NCI-H146 (cell line): ENCODE data around the gene NALCN.

Experiments used
- DNase-seq: peaks from one replicate; lab custom pipeline; 2025; lab: John Stamatoyannopoulos, UW

Gene NALCN

DNA sequence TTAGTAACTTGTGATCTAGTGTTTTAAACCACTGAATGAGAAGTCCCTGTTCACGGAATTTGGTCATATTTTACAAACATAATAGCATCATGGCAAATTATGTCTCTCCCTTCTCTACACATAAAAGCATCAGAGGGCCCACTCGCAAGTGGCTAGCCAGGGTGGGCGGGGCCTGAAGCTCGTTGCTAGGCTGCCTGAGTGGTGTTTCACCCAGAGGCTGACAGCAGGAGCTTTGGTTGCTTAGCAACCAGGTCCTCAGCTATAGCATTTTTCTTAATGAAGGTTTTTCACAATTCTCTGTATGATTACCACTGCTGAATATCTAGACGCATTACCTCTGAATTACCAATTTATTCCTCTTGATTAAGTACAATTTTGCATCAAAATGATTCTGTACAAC, 126.5 kb downstream of the NALCN start:
- DNase-seq: peak; percentile 87

DNA sequence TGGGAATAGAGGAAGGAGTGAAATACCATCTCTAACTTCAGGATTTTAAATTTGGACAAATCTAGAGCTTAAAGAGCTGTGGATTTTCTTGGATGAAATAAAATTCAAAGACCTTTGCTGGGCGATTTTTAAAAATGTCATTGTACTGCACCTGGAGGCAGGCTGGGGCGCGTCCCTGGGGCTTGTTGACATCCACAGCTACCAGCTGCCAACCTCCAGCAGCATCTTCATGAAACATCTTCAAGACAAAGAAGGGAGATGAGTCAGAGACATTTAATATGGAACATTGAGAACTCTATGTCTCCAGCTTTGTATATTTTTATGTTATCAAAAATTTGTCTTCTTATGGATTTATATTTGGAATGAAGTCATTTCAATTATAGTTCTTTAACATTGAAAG, 132.5 kb downstream of the NALCN start:
- DNase-seq: peak; percentile 79

DNA sequence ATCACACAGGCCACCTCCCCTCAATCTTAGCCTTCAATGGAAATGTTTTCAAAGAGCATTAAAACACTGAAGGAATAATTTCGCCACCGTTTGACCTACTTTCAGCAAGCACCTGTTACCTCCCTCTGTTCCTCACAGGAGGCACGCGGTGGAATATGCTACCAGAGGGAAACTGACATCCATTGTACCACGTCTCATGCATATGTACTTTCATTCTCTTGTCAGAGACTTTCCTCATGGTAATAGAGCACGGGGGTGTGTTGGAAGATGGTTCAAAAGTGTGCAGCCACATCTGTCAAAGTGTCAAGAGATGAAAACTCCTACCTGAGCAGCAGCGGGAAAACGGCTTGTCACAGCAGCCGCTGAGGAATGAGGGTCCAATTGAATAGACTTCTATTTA, 143.4 kb downstream of the NALCN start:
- DNase-seq: no peak

DNA sequence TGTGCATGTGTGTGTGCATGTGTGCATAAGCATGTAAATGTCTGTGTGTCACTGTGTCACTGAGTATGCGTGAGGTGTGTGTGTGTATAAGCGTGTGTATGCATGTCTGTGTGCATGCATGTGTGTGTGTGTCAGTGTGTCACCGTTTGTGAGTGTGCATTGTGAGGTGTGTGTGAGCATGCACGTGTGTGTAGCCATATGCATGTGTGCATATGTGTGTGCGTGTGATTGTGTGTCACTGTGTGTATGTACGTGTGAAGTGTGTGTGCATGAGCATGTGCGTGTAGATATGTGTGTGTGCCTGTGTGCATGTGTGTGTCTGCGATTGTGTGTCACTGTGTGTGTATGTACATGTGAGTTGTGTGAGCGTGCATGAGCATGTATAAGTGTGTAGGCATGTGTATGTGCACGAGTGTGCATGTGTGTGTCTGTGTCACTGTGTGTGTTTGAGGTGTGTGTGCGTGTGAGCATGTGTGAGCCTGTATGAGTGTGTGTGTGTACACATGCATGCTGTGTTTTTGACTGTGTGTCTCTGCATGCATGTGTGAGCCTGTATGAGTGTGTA, 144.5 kb downstream of the NALCN start:
- DNase-seq: no peak

DNA sequence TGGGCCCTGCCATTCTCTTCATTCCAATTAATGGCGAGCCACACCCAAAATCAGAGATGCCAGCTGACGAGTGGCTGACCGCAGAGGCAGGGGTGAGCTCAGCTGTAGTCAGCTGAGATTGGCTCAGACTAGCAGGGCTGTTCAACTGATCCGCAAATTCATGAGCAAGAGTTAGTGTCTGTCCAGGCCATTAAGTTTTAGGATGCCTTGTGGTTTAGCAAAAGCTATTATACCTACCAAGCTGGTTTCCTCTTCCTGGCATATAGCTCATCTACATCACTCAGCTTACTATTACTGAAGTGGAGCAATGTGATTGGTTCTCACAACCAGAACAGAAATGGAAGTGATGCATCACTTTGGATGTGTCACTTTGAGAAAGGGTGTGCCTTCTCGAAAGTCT, 148.7 kb downstream of the NALCN start:
- DNase-seq: no peak

DNA sequence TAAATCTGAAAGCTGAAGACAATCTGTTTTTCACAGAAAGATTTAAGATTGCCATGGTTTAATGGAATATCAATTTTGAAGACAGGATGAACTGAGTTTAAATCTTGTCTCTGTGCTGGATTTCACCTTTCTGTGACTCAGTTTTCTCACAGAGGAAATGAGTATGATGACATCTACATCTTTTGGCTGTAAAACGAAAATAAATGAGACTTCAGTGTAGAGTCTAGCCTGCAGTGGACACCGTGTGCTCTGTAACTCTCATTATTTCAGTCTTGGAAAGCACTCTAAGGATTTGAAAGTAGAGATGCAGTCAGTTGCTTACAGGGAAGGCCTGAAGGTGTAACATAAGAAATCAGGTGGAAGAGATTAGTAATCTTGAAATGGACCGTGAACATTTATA, 150.4 kb downstream of the NALCN start:
- DNase-seq: no peak

DNA sequence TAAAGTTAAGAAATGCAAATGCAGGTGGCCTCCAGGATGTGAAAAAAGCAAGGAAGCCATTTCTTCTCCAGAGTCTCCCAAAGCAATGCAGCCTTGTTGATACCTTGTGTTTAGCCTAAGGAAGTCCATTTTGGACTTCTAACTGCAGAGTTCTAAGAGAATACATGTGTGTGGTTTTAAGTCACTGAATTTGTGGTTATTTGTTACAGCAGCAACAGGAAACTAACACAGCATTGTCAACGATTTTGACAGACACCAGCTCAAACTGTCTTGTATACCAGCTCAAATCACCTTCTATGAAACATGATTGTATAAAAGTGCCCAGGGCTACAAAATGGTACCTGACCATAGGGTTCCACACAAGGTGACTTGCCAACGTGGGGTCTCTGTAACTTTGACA, 151.4 kb downstream of the NALCN start:
- DNase-seq: no peak

DNA sequence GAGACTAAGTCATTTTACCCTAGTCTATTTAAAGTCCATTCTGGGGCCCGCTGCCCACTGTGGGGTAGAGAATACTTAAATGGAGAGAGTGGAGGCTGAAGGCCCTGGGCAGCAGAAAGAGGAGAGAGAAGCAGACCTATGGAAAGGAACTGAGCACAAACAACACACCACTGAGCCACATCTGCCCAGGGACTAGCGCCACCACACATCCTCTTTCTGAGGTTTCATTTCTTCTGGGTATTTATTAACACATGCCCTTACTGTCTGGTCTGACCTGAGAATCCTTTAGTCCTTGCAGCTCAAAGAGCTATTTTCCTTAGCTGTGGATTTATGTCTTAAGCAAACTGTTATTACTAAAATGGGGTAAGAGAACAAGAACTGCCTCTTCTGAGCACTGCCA, 154.0 kb downstream of the NALCN start:
- DNase-seq: no peak

DNA sequence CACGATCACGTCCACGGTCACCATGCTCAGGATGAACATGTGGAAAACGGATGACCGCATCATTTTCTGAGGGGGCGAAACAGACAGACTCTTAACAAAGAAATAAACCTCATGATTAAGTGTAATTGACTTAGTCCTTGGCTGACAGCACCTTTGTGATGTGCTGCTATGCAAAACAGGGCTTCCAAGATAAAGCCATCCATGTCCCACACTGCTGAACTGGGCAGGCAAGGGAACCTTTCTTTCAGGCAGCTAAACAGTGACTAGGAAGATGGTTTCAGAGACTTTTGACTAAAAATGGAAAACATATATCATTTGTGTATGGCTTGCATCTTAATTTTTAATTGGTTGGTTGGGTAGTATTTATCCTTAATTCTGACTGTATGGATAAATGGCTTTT, 157.8 kb downstream of the NALCN start:
- no peak for DNase-seq

DNA sequence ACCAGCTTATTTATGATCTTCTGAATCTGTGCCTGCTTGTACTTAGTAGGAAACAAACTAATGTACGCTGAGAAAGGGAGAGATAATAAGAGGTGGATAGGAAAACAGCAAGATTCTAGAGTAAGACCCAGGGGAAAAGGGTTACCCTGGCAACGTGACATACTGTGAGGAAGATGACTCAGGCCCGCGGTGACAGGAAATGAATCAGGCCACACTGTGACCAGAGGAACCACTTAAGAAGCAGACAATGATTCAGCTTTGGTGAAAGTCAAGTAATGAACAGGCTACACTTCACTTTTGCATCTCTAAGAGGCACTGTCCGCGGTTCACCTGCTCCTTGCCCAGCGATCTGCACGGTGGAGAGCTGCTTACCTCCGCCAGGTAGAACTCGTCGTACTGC, 158.2 kb downstream of the NALCN start:
- peak; percentile 58 for DNase-seq

DNA sequence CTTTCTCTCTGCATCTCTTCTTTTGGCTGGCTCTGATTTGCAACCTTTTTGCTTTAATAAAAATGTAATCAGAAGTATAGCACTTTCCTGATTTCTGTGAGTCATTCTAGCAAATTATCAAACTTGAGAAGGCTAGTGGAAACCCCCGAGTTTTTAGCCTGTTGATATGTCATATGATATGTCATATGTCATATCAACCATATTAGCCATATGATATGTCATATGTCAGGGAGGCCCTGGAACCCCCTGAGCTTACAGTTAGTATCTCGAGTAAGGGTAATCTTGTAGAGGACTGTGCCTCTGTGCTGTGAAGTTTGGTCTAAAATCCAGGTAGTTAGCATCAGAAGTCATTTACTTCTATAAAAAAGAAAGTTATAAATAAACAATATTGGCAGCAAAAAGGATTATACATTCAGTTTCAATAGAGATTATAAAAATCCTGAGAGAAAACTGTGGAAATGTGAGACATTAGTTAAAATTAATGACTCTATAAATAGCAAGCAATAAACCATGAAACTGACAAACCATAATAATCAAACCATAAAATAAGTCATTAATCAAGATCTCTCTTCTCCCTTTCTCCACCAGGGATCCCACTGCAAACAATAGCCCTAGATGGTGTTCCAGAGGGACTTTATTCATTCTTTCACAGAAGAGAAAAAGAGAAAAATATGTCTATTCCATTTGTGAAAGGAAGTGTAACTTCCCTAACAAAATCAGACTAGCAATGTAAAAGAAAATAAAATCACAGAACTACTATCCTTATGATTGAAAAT, 167.4 kb downstream of the NALCN start:
- DNase-seq: no peak

DNA sequence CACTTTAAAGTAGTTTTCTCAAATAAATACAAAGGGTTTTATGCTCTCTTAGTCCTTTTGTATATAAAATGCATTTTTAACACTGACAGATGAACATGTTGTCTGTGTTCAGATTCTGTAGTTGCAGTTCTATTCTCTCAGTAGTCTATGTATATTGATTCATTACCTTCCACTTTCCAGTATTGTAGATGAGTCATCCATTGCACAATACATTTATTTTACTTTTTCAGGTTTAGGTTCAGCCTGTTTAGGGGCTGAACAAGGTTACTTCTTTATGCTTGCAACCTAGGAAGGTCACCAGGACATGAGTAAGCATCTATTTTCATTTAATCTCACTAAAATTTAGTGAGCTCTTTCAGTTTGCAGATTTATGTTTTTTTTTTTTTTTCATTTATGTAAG, 173.6 kb downstream of the NALCN start:
- DNase-seq: no peak

DNA sequence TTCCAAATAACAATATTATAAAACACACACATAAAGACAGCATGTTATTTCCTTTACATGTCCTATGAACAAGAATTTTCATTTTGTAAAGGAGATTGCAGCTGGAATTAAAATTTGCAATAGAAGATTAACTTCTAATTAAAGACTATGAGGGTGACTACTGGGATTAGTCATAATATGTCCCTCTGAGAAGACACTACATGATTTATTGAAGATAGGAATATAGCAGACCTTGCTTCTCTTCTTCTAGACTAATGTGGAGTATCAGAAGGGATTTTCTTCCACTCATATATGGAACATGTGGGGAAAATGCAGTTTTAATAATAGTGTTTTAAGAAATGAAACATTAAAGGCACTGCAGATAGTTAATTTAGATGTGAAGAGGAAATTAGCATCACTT, 177.8 kb downstream of the NALCN start:
- DNase-seq: no peak

DNA sequence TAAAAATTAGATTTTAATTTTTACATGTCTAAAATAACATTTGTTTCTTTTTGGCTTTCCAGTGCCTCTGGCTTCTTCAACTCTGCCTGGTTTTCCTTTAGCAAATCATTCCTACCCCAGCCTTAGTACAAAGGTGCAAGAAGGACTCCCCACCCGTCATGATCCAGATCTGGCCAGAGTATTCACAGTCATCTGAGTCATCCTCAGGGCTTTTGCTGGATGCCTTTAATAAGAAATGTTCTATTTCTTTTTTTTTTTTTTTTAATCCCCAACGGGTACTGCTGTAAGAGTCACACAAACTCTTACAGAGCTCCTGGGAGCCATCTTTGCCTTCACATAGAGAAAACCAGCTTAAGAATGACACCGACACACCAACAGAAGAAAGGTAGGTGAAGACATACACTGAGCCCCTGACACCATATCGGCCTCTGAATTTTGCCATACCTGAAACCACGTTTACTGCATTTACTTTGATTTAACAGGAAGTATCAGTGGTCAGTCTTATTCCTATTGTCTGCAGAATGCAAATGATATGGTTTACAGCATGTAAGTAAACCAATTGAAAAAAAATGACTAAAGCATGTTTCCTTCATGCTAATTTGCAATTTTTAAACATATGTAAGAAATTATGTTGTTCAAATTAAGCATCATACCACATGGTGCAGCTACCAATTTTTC, 184.4 kb downstream of the NALCN start:
- no peak for DNase-seq

DNA sequence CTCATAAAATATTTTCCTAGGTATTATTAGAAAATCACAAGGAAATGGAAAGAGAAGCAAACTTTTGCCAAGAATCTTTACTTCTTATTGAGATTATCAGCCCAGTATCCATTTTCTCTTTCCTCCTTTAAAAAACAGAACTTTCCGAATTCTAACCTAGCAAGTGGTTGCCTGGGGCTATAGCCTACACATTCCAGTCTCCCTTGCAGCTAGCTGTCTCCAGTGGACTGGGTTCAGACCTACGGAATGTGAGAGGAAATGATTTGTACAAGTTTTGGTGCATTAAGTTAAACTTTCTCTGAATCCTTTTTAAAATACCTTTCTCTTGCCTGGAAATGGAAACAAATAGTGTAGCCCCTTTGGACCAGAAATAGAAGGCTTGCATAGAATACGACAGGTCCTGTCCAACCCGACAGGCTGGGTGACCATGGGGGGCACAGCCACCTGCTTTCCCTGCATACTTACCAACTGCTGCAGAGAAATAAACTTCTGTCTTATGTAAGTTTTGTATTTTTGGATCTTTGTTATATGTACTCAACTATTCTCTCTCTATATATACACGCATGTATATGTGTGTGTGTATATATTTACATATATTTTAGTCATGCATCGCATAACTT, 185.9 kb downstream of the NALCN start:
- DNase-seq: no peak

DNA sequence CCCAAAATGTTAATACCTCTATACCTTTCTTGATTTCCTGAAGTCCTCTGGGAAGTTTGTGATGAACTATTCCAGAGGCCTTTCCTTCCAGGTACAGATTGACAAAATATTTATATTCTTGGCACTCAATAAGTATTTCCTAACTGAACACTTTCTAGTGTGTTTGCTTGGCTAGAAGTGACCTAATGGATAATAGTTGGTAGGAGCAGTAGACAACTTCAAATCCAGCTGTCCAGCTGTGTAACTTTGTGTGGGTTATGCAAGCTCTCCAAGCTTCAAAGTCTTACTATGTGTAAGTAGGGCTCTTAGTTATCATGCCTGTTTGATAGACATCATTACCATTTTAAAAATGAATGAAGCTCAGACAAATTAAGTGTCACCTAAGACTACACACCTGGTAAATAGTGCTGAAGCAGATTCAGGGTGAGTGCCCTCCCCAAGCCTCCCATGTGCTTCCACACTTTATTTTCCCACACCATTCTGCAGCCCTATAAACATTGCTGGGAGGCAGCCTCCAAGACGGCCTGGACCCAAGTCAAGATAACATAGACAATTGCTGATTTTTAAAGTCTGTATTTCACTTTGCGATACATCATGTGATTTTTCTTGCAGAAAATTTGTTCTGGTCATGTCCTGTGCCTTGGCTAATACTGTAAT, 196.6 kb downstream of the NALCN start:
- no peak for DNase-seq

DNA sequence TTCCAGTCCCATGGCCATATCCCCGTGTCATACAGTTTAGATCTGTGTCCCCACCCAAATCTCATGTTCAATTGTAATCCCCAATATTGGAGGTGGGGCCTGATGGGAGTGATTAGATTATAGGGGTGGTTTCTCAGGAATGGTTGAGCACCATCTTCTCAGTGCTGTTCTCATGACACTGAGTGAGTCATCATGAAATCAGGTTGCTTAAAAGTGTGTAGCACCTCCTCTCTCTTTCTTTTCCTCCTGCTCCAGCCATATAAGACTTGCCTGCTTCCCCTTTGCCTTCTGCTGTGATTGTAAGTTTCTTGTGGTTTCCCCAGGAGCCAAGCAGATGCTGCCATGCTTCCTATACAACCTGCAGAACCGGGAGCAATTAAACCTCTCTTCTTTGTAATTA, 197.8 kb downstream of the NALCN start:
- no peak for DNase-seq

DNA sequence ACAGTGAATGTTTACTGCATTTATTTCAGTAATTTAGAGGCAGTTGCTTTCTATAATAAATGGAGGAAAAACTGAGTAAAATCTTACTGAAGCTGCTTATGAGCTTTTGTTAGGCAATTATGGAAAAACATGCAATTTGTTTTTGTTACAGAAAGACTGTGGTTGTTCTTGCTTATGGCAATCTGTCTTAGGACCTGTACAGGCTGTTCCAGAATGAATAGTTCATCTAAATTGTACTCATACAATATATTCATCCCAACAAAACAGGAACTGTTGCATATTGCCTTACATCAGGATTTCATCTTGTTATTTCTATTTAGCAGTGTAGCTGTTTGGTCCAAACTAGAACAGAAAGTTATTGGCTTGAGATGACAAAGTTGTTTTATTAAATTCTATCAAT, 199.2 kb downstream of the NALCN start:
- DNase-seq: no peak

DNA sequence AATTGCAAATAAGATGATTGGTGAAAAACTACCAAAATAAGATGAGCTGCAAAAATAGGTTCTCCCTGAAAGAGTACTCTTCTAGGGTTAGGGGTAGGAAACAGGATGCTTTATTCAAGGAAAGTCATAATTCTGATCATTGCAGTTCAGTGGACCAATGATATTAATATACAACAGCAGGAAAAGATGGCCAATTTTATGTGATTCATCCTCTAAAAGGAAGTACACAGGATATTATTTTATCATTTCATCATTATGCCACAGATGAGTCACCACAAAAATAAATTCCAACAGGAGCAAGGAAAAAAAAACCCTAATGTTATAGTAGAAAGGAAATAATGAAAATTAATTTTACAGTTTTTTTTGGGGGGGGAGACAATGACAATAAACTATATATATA, 205.0 kb downstream of the NALCN start:
- DNase-seq: no peak

DNA sequence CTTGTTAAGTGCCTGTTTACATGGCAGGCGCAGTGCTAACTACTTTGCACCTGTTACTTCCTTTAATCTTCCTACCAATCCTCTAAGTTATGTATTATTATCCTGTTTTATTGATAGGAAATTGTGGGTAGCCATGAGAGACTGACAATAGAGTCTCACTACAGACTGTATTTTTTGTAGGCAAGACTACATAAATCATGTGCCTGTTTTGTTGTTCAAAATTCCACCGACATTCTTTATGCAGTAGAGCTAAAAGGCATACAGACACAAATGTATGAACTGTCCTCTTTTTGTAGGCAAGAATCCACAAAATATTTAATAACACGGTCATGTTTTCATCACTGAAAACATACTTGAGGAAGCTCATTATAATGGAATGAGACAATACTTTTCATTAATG, 205.5 kb downstream of the NALCN start:
- no peak for DNase-seq

DNA sequence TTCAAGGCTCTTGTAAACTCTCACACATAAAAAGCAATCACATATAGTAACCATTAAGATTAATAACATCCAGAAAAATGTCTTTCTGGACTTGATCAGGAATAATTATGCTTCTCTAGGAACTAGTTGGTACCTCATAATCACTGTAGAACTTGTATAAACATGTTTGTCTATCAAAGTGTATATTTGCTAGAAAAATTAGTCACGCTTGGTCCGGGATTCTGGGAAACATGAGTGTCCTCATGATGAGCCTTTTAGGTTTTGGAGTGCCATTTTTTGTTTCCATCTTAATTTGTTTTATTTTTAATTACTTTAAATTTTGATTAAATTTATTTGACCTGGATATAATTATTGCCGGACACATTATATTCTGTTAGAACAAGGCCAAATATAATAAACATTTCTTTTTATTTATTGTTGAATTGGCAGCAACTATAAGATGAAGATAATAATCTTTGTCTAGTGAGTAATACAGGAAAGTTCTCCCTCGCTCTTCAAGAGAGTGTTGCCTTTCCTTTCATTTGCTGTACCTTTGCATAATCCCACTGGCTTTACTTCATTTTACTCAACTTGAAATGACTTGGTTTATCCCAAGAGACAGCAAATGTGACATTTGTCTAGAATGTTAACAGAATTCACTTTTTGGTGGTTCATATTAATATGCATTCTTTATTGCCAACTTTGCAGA, 207.0 kb downstream of the NALCN start:
- no peak for DNase-seq

DNA sequence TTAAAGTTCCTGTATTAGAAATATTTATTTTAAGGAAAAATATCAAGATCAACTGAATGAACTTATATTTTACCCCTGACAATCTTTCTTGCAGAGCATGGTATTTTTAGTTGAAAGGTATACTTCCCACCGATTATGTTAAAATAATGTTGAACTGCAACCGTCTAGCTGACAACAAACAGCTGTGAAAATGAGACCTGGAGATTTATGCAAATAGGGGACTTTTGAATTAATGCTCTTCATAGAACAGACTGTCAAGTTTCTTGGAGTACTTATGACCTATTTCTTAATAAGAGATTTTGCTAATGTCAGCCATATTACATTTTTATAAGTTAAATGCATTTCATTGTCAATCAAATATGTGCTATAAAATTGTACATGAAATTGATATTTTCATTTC, 210.9 kb downstream of the NALCN start:
- DNase-seq: no peak
